Activated CD4-positive, alpha-beta T cell treated with anti-CD3 and anti-CD28 coated beads, Interleukin-2, amount 50 U/mL, for 4 hours (primary cell): ENCODE results near the gene CHKA.

Experiments used
- DNase-seq, 2 experiments: peaks; one replicate each; pipeline ENCODE4 v3.0.0-alpha.2; 2020

CHKA gene

DNA sequence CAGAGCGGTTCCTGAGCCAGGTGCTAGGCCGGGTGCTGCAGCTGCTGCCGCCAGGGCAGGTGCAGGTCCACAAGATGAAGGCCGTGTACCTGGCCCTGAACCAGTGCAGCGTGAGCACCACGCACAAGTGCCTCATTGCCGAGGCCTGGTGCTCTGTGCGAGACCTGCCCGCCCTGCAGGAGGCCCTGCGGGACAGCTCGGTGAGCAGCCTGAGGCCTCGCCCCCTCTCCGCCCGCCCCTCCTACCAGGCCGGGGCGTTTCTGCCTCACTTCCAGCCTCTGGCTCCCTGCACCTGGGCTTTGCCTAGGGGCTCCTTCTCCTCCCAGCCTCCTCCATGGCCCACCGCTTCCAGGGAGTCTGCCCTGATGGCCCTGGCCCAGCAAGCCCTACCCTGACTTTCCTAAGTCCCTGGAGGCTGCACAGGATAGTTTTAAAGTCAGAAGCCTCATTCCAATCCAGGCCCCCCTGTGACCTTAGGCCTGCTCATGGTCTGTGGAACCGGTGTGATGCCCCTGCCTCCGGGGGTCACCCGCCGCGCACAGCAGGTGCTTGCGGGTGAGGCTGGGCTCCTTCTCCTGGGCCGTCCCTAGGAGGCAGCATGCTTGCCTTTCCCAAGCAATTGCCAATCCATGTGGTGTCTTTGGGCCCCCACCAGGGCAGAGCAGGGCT is 76.9 kb downstream of the CHKA start:
- no peak for DNase-seq

DNA sequence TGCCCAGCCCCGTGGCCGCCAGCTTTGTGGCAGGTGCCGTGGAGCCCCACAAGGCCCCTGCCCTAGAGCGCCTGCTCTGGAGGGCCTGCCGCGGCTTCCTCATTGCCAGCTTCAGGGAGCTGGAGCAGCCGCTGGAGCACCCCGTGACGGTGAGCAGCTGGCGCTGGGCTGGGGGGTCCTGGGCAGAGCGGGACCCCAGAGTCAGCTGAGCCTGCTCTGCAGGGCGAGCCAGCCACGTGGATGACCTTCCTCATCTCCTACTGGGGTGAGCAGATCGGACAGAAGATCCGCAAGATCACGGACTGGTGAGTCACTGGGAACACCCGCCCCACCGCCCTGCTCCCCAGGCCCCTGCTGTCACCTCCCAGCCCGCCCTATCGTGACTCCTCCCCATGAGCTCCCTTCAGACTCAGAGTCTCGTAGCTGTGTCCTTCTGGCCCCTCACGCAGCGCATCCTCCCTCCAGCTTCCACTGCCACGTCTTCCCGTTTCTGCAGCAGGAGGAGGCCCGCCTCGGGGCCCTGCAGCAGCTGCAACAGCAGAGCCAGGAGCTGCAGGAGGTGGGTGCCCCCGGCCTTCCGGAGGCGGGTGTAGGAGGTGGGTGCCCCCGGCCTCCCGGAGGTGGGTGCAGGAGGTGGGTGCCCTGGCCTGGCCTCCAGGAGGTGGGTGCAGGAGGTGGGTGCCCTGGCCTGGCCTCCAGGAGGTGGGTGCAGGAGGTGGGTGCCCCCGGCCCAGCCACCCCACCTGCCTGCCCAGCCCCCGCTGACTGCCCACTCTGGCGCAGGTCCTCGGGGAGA is 77.6 kb downstream of the CHKA start:
- no peak for DNase-seq

DNA sequence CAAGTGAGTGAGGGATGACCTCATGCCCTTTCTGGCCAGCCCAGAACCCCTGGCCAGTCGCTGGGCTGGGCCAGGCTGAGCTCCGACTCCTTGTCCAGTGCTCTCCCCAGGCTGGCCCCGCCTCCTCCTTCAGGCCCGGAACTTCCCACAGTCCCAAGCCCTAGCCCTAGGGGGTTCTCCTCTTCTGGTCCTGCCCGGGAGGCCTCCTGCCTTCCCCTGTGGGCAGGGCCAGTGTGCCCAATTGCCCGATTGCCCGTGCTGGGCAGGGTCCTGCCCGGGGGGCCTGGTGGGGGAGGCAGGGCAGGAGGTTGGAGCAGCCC is 78.2 kb downstream of the CHKA start:
- DNase-seq: no peak

DNA sequence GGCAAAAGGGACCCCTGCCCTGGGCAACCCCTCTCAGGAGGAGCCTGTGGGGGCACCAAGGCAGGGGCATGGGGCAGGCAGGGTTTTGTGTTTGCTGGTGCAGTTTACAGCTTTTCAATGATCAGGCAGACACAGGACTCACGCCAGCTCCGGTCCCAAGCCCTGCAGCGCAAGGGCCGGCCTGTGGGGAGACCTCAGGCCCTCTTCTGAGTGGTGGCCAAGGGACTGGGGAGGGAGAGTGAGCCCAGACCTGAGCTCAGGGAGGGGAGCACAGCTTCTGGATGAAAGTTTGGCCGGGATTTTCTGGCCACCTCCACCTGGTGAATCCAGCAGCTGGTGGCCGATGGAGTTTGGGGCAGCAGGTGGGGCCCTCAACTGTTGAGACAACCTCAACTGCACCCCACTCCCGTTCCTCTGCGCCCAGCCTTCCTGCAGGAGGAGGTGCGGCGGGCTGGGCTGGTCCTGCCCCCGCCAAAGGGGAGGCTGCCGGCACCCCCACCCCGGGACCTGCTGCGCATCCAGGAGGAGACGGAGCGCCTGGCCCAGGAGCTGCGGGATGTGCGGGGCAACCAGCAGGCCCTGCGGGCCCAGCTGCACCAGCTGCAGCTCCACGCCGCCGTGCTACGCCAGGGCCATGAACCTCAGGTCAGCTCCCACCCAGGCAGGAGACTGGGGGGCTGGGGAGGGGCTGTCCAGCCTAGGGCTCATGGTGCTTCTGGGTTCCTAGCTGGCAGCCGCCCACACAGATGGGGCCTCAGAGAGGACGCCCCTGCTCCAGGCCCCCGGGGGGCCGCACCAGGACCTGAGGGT is 78.8 kb downstream of the CHKA start:
- no peak for DNase-seq

DNA sequence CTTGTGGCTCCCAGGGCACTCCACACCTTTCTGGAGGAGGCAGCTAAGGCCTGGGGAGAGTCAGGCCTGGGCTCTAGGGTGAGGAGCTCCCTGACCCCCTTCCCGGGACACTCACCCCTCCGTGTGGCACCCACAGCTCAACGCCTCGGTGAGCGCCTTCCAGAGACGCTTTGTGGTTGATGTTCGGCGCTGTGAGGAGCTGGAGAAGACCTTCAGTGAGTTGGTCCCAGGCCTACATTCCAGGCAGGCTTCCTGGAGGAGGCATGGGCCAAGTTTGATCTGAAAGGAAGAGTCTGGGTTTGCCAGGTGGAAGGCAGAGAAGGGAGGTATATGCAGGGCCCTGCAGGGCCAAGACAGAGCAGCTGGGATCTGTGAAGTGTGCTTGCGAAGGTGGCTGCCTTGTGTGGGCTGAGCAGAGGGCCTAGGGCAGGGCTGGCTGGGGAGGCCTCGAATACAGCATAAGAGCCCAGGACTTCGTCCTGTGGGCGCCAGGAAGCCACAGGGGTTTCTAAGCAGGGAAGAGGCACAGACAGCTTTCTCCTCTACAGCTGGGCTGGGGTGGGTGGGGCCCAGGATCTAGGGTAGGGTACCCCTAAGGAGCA is 79.5 kb downstream of the CHKA start:
- no peak for DNase-seq

DNA sequence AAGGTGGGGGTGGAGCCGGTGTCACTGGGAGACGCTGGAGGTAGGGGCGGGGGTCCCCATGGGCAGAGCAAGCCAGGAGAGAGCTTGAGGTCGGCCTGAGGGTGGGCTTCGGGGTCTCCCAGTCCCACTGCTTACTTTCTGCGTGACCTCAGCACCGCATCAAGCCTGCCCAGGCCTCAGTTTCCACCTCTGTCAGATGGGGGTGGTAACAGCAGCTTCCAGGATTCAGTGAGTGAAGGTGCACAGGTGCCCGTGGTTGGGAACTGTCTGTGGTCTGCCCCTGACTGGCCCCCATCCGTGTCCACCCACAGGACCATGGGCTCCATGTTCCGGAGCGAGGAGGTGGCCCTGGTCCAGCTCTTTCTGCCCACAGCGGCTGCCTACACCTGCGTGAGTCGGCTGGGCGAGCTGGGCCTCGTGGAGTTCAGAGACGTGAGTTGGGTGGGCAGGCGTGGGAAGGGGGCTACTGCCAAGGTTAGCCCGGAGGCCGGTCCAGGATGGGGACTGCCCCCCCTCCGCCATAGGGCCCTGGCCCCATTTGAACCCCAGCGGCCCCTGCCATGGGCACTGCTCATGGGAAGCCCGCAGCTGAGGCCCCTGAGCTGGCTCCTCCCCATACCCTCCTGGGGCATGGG is 80.1 kb downstream of the CHKA start:
- no peak for DNase-seq

DNA sequence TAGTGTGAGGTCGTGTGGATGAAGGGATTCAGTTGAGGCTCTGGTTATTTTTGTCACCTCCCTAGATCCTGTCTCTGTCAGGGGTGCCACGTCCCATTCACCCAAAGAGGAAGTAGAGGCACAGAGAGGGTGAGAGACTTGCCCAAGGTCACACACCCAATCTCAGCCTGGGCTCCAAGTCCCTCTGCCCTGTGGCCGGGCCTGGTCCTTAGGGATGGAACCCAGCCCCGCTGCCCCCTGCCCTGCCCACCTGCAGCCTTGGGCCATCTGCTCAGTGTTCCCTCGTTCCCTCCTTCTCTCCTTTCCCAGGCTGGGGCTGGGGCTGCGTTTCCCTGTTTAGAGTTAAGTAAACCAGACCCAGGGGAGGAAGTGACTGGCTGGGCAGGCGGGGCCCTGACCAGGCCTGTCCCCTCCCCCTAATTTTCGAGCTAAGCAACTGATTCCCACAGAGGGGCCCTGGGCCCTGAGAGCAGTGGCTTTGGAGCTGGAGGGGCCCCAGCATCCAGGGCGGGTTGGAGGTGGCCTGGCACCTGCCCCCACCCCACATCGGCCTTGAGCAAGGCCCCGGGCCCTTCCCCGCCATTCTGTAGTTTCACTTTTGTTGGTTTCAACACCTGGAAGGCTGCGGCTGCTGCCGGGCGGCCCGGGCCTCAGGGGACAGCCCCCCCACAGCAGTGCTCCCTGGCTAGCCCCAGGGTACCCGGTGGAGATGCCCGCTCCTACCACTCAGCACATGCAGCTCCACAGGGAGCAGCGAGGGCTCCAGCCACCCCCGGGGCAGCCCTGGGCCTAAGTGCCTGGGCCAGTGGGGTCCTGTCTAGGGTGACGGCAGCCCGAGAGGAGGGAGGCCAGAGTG is 80.9 kb downstream of the CHKA start:
- DNase-seq: peak in 1 of 2 experiments; percentile 31

DNA sequence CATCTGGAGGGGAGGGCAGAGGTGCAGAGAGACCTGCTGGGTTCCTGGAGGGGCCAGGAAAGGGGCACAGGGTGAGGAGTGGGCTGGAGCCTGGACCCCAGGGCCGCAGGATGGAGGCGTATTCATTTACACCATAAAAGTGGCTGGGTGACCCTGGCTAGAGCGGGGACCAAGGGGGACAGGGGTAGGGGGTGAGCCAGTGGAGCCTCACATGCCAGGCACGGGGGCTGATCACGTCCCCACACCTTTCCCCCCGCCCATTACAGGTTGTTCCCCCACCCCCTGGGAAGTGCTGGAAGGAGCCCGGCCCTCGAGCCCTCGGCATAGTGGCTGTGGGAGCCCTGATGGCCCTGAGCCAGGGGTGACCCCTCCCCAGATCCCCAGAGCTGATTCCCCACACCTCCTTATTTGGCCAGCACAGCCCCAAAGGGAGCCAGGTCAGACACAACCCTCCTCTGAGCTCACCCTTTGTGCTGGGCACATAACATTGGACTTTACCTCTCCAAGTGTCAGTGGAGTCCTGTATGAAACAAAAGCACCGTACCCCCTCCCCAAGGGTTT is 81.6 kb downstream of the CHKA start:
- DNase-seq: no peak

DNA sequence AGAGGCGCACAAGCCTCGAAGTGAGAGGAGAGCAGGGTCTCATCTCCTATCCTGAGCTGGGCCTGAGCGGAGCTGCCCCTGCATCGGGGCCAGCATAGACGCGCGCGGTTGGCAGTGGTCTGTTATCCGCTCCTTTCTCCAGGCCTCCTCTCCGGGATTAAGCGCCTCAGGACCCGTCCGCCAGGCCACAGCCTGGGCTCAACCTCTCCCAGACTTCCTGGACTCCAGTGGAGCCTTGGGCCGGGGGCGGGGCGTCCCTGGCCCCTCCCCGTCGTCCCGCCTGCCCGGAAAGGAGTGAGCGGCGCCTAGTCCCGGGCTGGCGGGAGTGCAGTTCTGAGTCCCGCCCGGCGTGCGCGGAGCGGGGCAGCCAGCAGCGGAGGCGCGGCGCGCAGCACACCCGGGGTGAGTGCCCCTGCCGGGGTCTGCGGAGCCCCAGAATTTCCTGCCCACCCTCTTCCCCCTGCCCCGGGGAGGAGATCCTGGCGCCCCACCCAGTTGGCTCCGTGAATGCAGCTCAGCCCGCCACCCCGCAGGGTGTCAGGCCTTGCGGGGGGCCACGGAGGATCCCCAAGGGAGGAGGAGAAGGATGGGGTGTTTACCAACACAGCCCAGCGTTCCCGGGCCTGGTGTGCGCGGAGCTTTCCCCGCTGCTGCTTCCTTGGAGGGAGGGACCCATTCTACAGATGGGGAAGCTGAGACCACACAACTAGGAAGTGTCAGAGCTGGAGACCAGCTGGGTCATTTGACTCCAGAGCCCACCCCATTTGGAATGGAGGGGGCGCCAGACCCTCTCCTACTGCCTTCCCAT is 82.3 kb downstream of the CHKA start, which contains the start of gene TCIRG1:
Gene TCIRG1, plus strand, starts transcription at position 308 of the 808 bp plus-strand sequence. CDS start 2,247 bp downstream, outside the sequence.
- DNase-seq: peak; percentile 28 to 35

DNA sequence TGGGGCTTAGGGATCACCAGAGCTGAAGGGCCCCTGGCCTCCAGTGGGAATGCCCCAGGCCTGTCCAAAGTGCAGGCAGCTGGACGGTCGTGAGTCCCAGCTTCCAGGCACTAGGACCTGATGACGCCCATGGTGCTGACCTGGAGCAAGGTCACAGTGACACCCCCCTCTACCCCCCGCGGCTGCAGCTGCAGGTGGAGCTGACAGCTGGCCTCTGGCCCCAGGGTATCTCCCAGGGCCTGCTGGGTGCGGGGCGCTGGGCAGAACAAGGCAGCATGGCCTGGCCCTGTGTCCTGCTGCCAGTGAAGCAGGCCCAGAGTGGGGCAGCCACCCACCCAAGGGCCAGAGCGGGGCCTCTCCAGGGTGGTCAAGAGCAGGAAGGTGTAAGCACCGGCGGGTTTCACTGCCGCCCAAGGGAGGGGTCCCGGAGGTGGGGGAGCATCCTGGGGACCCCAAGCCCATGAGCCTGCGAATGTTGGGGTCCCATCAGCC is 82.9 kb downstream of the CHKA start:
- DNase-seq: no peak

DNA sequence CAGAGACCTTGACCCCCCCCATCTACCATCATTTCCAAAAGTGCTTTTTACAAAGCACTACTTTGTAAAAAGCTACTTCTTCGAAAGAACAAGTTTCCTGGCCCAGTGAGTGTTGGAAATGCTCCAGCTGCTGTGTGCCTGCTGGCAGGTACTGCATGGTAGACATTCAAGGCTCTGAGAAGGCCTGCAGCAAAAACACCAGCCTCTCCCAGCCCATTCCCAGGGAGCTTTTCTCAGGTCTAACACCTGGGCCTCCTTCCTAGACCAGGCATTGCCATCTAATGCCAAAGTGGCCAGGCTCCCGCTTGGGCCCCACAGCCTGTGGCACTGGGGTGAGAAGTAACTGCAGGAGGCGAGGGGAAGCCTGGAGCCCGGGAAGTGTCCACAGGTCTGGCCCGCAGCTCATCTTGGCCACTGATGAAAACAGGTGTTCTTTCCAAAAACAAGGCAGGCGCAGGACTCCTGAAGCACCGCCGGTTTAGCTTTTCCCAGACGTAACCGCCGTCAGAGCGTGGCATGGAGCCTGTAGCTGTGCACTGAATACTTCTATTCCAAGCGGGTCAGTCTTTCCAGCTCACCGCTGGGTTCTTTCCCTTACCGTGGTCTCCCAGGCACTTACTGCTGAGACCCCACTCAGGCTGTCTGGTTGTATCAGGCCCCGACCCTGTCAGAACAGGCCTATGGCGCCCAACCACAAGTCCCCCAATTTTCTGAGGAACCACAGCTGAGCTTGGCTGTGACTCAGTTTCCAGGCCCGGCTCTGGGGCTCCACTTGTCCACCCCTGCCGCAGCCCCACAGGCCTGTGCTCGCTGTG is 83.6 kb downstream of the CHKA start:
- DNase-seq: no peak

DNA sequence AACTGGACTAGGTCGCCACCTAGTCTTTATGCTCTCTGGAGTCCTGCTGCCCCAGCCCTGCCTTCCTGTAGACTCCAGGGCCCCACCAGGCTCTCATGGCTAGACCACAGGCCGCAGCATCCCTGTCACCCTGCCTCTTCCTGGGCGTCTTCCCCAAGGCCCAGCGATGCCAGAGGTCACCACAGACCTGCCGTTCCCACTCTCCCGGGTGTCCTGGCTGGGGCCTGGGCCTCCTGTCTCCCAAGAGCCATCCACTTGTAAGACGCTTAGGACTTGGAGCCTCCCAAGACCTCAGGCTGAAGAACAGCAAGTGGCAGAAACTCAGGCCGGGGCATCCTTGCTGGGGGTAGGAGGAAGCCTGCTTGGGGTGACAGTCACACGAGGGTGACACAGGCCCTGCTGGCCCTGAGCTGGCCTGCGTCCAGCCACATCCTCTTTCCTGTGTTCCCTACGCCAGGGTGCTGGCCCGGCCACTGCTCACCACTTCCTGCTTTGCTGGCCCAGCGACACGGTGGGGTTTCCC is 84.4 kb downstream of the CHKA start:
- DNase-seq: no peak

DNA sequence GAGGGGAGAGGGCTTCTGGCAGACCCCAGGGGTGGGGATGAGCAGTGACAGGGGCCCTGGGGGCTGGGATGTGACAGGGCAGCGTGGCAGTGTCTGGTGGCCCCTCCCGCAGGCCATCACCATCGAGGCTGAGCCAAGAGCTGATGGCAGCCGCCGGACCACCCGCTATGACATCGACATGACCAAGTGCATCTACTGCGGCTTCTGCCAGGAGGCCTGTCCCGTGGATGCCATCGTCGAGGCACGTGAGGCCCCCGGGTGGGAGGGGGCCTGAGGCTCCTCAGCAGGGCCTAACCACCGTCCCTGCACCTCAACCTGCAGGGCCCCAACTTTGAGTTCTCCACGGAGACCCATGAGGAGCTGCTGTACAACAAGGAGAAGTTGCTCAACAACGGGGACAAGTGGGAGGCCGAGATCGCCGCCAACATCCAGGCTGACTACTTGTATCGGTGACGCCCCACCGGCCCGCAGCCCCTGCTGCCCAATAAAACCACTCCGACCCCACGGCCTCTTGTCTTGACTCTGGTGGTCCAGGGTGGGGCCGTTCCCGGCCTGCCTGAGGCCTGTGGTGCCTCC is 85.0 kb downstream of the CHKA start:
- no peak for DNase-seq

DNA sequence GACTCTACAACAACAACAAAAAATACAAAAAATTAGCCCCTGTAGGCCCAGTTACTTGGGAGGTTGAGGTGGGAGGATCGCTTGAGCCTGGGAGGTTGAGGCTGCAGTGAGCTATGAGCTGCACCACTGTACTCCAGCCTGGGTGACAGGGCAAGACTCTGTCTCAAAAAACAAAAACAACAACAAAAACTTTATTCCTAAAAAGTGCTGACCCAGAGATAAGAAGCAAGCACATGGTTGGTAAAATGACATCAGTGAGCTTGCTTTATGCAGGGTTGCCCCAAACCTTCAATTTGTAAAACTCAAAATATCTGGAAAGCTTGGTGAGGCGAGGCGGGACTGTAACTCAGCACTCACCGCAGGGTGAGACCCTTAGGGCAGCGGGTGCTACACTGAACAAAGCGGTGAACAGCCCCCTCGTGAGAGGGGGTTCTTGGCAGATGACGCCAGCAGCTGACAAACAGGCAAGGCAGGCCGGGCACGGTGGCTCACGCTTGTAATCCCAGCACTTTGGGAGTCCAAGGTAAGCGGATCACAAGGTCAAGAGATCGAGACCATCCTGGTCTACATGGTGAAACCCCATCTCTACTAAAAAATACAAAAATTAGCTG is 85.8 kb downstream of the CHKA start:
- no peak for DNase-seq

DNA sequence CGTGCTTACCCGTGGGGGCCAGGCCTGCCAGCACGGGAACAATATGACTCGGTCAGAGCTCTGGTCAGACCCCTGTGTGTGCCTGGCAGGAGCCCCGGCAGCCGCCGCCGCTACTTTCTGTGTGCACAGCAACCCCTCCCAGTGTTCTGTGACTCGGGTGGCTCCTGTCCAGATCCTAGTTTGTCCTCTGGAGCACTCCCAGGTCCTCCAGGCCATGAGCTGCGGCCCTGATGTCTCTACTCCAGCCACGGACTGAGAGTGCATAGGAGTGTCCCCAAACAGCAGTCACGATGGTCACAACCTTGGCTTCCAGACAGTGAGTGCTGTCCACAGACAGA is 87.5 kb downstream of the CHKA start:
- no peak for DNase-seq

DNA sequence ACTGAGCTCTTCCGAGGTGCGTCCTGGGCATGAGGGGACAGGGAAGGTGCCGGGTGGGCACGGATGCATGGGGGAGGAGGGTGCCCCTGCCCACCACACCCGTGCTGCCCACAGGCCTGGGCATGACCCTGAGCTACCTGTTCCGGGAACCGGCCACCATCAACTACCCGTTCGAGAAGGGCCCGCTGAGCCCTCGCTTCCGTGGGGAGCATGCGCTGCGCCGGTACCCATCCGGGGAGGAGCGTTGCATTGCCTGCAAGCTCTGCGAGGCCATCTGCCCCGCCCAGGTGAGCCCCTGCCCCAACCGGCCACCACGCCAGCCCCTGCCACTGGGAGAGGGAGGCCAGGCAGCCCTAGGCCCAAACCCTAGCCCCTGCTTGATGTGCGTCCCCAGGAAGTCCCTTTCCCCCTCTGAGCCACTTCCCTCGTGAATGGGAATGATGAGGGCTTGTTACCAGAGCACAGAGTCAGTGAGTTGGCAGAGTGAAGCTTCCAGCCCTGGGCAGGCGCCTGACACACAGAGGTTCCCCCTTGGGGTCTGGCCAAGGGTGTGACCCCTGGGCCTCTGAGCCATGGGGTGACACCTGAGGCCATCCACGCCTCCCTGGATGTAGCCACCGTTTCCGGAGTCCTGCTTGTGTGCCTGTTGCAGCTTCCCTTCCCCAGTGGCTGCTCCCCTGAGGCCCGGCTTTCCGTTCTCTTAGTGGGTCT is 88.0 kb downstream of the CHKA start:
- no peak for DNase-seq

DNA sequence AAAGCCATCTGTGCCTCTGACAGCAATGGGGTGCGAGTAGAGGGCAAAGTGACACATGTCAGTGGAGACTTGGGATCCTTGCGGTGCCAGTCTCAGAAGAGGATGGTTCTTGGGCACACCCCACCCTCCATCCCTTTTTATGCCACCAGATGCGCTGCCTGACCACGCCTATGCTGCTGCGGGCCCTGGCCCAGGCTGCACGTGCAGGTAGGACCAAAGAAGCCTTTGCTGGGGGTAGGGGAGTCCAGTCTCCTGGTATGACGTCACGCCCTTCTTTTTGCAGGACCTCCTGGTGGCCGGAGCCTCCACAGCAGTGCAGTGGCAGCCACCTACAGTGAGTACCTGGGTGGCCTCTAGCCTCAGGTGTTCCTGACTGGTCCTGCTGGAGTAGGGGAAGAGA is 89.2 kb downstream of the CHKA start:
- no peak for DNase-seq

DNA sequence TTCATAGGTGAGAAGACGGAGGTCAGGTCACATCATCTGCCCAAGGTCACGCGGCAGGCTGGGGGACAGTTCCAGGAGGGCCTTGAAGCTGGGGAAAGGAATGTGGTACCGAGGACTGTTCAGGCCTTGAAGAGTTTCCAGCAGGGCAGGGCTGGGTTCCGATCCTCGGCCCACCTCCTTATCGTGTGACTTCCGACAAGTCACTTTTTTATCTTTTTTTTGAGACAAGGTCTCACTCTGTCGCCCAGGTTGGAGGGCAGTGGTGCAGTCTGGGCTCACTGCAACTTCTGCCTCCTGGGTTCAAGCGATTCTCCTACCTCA is 90.1 kb downstream of the CHKA start:
- DNase-seq: no peak
